Glutamatergic neuron (in vitro differentiated cells): ENCODE data around the gene OSBPL2. TPM values are rescaled to one million over a fixed set of nuclear protein-coding genes. Genes with fewer than 3 reads are reported as not detected.

ENCODE experiments used
- DNase-seq: peaks from one replicate; pipeline ENCODE4 v3.0.0; 2022
- H3K27ac Mint-ChIP-seq: one replicate; pipeline ENCODE4 v1.8.0; 2020; ENCODE audit warnings: mild to moderate bottlenecking, mixed read lengths, inconsistent platforms; ENCODE audit not compliant: unreplicated experiment
- H3K27me3 Mint-ChIP-seq: one replicate; pipeline ENCODE4 v1.8.0; 2020; ENCODE audit warnings: mild to moderate bottlenecking, moderate library complexity, mixed read lengths, inconsistent platforms; ENCODE audit not compliant: unreplicated experiment
- H3K36me3 Mint-ChIP-seq: one replicate; pipeline ENCODE4 v1.8.0; 2020; ENCODE audit warnings: mild to moderate bottlenecking, mixed read lengths, inconsistent platforms; ENCODE audit not compliant: unreplicated experiment
- H3K4me1 Mint-ChIP-seq: one replicate; pipeline ENCODE4 v1.8.0; 2020; ENCODE audit warnings: mild to moderate bottlenecking, low read depth, mixed read lengths, inconsistent platforms; ENCODE audit not compliant: unreplicated experiment
- H3K4me3 Mint-ChIP-seq: one replicate; pipeline ENCODE4 v1.8.0; 2020; ENCODE audit warnings: mild to moderate bottlenecking, mixed read lengths, inconsistent platforms; ENCODE audit not compliant: unreplicated experiment
- H3K9me3 Mint-ChIP-seq: one replicate; pipeline ENCODE4 v1.8.0; 2020; ENCODE audit warnings: mild to moderate bottlenecking, moderate library complexity, mixed read lengths, inconsistent platforms; ENCODE audit not compliant: unreplicated experiment
- CTCF ChIP-seq: fragments of 200-600 bp; sonication (generic); IDR thresholded peaks from one replicate; pipeline ENCODE4 v1.5.0; 2021; ENCODE audit not compliant: partially characterized antibody, unreplicated experiment
- total RNA-seq: library from RNA; stranded (reverse); fragmentation: NEBNext Ultra II Directional; extraction: Animal tissue kit (Norgen Biotek cat#: 25700); gene quantifications from one replicate; pipeline ENCODE4 v1.2.1, GENCODE V29; 2021; ENCODE audit not compliant: unreplicated experiment

OSBPL2 gene
- total RNA-seq, 1 donor from 2014 or later, result 42.6 TPM

GRCh38 chr20:62316331-62317166 is 78.2 kb downstream of the OSBPL2 start:
- Mint-ChIP-seq H3K4me1 (no peaks in the 10 kb centered on the region), H3K4me3 (no peak overlapping the region)

GRCh38 chr20:62317167-62317655 is 78.9 kb downstream of the OSBPL2 start:
- Mint-ChIP-seq H3K27ac (no peak overlapping the region), H3K9me3 (peaks cover 4% of the 10 kb centered on the region), H3K4me3 (no peak overlapping the region), H3K36me3 (no peaks in the 10 kb centered on the region), H3K4me1 (no peaks in the 10 kb centered on the region), H3K27me3 (peaks cover 5% of the 10 kb centered on the region)
- no peak for TF ChIP-seq CTCF
- no peak for DNase-seq

More at GRCh38 chr20:62316331-62317166, 78.2 kb downstream of the OSBPL2 start:
- Mint-ChIP-seq H3K27ac (no peak overlapping the region), H3K27me3 (peaks cover 5% of the 10 kb centered on the region), H3K9me3 (peaks cover 4% of the 10 kb centered on the region), H3K36me3 (no peaks in the 10 kb centered on the region)
- no peak for TF ChIP-seq CTCF
- DNase-seq, result no peak

DNA sequence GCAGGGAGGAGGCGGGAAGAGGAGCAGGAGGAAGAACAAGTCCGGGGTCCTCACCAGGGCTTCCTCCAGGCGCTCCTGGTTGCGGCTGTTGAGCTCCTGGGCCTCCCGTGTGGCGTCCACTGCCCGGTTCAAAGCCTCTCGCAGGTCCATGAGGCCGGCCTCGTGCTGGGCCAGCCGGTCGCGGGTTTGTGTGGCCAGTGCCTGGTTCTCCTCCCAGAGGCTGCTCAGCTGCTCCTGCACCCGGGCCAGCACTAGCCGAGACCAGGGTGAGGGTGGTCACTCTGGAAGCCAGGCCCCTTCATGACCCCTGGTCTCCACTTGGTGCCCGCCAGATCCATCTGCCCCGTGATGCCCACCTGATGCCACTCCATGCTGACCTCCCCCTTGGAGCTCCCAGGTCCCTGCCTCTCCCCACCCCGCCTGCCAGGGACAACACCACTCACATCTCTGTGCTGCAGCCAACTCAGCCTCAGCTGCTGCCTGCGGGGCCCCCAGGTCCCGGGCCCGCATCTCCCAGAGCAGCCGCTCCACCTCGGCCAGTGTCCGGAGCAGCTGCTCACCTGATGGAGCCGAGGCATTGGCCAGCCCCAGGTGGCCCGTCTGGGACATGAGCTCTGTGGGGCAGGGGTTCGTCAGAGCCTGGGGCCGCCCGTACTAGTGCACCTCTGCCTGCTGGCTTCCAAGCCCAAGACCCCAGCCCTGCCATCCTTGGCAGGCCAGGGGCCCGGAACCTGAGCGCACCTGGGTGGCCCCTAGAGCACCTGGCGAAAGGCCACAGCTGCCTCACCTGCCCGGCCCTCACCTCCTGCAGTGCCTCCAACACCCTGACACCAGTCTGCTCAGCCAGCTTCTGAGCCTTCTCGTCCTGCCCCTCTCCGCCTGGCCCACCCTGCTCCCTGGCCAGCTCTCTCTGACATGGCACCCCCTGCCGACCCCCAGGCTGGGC is 80.4 kb downstream of the OSBPL2 start:
- peaks cover 4% of the 10 kb centered on the region for H3K9me3 Mint-ChIP-seq
- no peaks in the 10 kb centered on the region for H3K36me3 Mint-ChIP-seq
- H3K4me1 Mint-ChIP-seq, result no peaks in the 10 kb centered on the region

GRCh38 chr20:62319346-62319909 is 81.1 kb downstream of the OSBPL2 start:
- DNase-seq, result no peak
- H3K9me3 Mint-ChIP-seq, result peaks cover 4% of the 10 kb centered on the region
- no peaks in the 10 kb centered on the region for H3K4me1 Mint-ChIP-seq
- H3K27me3 Mint-ChIP-seq, result peaks cover 5% of the 10 kb centered on the region
- peak overlapping the region; percentile 33 for H3K27ac Mint-ChIP-seq
- TF ChIP-seq CTCF, result no peak
- H3K4me3 Mint-ChIP-seq, result no peak overlapping the region
- no peaks in the 10 kb centered on the region for H3K36me3 Mint-ChIP-seq

More for the DNA sequence above, 80.4 kb downstream of the OSBPL2 start:
- peaks cover 5% of the 10 kb centered on the region for H3K27me3 Mint-ChIP-seq
- no peak for DNase-seq
- TF ChIP-seq CTCF, result no peak
- H3K4me3 Mint-ChIP-seq, result no peak overlapping the region
- H3K27ac Mint-ChIP-seq, result peak overlapping the region; percentile 33
